GM12872 (cell line): ENCODE measurements around the gene CLCF1.

Experiments
- CTCF ChIP-seq: IDR thresholded peaks from 3 replicates; pipeline ENCODE4 v1.5.1; 2011; ENCODE audit warnings: low read depth, mild to moderate bottlenecking, low read length, moderate library complexity; ENCODE audit not compliant: insufficient read depth

Gene CLCF1

GRCh38 chr11:67366961-67367760 lies 6.2 kb downstream of the CLCF1 start:
- no peak for TF ChIP-seq CTCF

DNA sequence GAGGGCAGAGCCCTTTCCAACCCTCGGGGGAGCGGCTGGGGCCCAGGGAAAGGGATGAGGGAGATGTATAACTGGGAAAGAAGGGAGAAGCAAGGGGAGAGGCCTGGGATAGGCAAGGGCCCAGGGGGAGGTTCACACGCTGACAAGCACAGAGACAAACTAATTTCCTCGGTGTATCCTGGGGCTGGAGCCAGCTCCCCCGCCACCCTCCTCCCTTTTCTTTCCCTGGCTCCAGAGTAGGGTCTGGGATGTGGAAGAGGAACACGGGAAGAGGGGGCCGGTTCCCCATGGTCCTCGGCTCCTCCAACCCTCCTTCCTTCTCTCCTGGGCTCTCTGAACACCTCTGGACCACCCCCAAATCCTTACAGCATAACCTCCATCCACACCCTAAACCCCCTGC lies 6.9 kb downstream of the CLCF1 start:
- TF ChIP-seq CTCF: no peak

DNA sequence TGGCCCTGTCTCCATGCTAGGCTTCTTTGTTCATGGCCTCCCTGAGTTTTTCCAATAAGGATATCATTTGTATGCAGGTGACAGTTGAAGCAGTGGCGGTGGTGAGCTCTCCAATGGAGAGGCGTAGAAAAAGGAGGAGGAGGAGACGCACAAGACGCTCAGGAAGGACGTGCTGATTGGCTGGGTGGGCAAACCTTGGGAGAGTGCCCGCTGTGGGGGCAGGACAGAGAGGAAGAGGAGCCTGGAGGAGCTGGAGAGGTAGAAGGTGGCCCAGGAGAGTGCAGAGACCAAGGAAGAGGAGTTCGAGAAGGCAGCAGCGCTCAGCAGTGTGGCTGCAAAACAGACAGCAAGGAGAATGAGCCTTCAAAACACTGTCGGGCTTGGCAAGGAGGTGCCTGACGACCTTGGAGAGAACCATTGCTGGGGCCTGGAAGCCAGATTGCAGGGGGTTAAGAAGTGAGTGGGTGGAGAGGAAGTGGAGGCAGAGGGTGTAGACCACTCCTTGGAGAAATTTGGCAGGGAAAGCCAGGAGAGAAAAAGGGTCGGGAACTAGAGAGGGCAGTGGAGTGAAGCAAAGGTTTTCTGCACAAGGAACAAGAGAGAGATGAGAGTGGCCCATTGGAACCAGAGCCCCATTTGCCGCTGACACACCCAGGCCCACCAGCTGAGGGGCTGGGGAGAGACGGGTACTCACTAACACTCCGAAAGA lies 7.5 kb downstream of the CLCF1 start:
- TF ChIP-seq CTCF: no peak

GRCh38 chr11:67364783-67365722 lies 8.3 kb downstream of the CLCF1 start:
- TF ChIP-seq CTCF: no peak

GRCh38 chr11:67364169-67364568 lies 9.2 kb downstream of the CLCF1 start:
- TF ChIP-seq CTCF: no peak

GRCh38 chr11:67357831-67358670 lies 15.3 kb downstream of the CLCF1 start:
- no peak for TF ChIP-seq CTCF
